ENCODE measurements around the gene CFAP74. TPM values are rescaled to one million over a fixed set of nuclear protein-coding genes. Genes with fewer than 3 reads are reported as not detected.

Gene CFAP74
- polyA plus RNA-seq, 1 donor from 2014 or later, result 0.22 TPM

- H3K4me2 ChIP-seq (ENCODE audit: low read length), result no peak overlapping the region
- H3K36me3 ChIP-seq (ENCODE audit: insufficient read depth, low read length), result no peaks in the 10 kb centered on the region
- no peak overlapping the region for H2AFZ ChIP-seq (ENCODE audit: low read depth, low read length)
- H3K79me2 ChIP-seq (replicated peaks; ENCODE audit: insufficient read depth, low read length), result no peaks in the 10 kb centered on the region
- no peaks in the 10 kb centered on the region for H3K9me2 ChIP-seq (ENCODE audit: insufficient read depth, low read length)
- no peaks in the 10 kb centered on the region for H3F3A ChIP-seq (ENCODE audit: insufficient read depth, low read length, poor library complexity, severe bottlenecking)
- H3K27ac ChIP-seq (ENCODE audit: low read length), result no peak overlapping the region
- no peaks in the 10 kb centered on the region for H3K27me3 ChIP-seq (ENCODE audit: insufficient read depth, low read depth, low read length)
- no peak overlapping the region for H3K4me3 ChIP-seq (ENCODE audit: low read length)
- no peaks in the 10 kb centered on the region for H4K20me1 ChIP-seq (ENCODE audit: insufficient read depth)
- H3K9ac ChIP-seq (ENCODE audit: low read length), result no peak overlapping the region
- no peaks in the 10 kb centered on the region for H3K9me3 ChIP-seq (ENCODE audit: low read length)
- TF ChIP-seq RAD21 (conservative IDR thresholded peaks at IDR 0.05) (no peak), EP300 (conservative IDR thresholded peaks at IDR 0.05; ENCODE audit: poor library complexity, severe bottlenecking) (no peak), MXI1 (conservative IDR thresholded peaks at IDR 0.05; ENCODE audit: poor library complexity, severe bottlenecking) (no peak), POLR2AphosphoS5 (IDR thresholded peaks at IDR 0.05) (no peak), SMC3 (conservative IDR thresholded peaks at IDR 0.05; ENCODE audit: poor library complexity) (no peak), TAF1 (IDR thresholded peaks at IDR 0.05; ENCODE audit: low read depth) (no peak), EZH2 (IDR thresholded peaks at IDR 0.05; ENCODE audit: borderline replicate concordance, insufficient read depth, low read length, poor library complexity, severe bottlenecking) (no peak), CTCF (IDR thresholded peaks at IDR 0.05; ENCODE audit: poor library complexity, severe bottlenecking) (no peak)
- TF ChIP-seq, protein P1, sequence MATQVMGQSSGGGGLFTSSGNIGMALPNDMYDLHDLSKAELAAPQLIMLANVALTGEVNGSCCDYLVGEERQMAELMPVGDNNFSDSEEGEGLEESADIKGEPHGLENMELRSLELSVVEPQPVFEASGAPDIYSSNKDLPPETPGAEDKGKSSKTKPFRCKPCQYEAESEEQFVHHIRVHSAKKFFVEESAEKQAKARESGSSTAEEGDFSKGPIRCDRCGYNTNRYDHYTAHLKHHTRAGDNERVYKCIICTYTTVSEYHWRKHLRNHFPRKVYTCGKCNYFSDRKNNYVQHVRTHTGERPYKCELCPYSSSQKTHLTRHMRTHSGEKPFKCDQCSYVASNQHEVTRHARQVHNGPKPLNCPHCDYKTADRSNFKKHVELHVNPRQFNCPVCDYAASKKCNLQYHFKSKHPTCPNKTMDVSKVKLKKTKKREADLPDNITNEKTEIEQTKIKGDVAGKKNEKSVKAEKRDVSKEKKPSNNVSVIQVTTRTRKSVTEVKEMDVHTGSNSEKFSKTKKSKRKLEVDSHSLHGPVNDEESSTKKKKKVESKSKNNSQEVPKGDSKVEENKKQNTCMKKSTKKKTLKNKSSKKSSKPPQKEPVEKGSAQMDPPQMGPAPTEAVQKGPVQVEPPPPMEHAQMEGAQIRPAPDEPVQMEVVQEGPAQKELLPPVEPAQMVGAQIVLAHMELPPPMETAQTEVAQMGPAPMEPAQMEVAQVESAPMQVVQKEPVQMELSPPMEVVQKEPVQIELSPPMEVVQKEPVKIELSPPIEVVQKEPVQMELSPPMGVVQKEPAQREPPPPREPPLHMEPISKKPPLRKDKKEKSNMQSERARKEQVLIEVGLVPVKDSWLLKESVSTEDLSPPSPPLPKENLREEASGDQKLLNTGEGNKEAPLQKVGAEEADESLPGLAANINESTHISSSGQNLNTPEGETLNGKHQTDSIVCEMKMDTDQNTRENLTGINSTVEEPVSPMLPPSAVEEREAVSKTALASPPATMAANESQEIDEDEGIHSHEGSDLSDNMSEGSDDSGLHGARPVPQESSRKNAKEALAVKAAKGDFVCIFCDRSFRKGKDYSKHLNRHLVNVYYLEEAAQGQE (IDR thresholded peaks at IDR 0.05; ENCODE audit: borderline replicate concordance), result no peak
Observed at GRCh38 chr1:1929102-1929638, 74.4 kb downstream of the CFAP74 start.

- no peaks in the 10 kb centered on the region for H4K20me1 ChIP-seq (ENCODE audit: insufficient read depth)
- no peak overlapping the region for H3K4me3 ChIP-seq (ENCODE audit: low read length)
- no peak overlapping the region for H3K27ac ChIP-seq (ENCODE audit: low read length)
- no peaks in the 10 kb centered on the region for H3K27me3 ChIP-seq (ENCODE audit: insufficient read depth, low read depth, low read length)
- H3K36me3 ChIP-seq (ENCODE audit: insufficient read depth, low read length), result no peaks in the 10 kb centered on the region
- TF ChIP-seq, protein P1 (IDR thresholded peaks at IDR 0.05; ENCODE audit: borderline replicate concordance), result no peak
- TF ChIP-seq POLR2AphosphoS5 (IDR thresholded peaks at IDR 0.05) (no peak), SMC3 (conservative IDR thresholded peaks at IDR 0.05; ENCODE audit: poor library complexity) (no peak), CTCF (IDR thresholded peaks at IDR 0.05; ENCODE audit: poor library complexity, severe bottlenecking) (no peak), MXI1 (conservative IDR thresholded peaks at IDR 0.05; ENCODE audit: poor library complexity, severe bottlenecking) (no peak), EP300 (conservative IDR thresholded peaks at IDR 0.05; ENCODE audit: poor library complexity, severe bottlenecking) (no peak), TAF1 (IDR thresholded peaks at IDR 0.05; ENCODE audit: low read depth) (no peak), EZH2 (IDR thresholded peaks at IDR 0.05; ENCODE audit: borderline replicate concordance, insufficient read depth, low read length, poor library complexity, severe bottlenecking) (no peak), RAD21 (conservative IDR thresholded peaks at IDR 0.05) (no peak)
- H3K9ac ChIP-seq (ENCODE audit: low read length), result no peak overlapping the region
- no peaks in the 10 kb centered on the region for H3K9me3 ChIP-seq (ENCODE audit: low read length)
- H3F3A ChIP-seq (ENCODE audit: insufficient read depth, low read length, poor library complexity, severe bottlenecking), result no peaks in the 10 kb centered on the region
- no peak overlapping the region for H2AFZ ChIP-seq (ENCODE audit: low read depth, low read length)
- no peak overlapping the region for H3K4me2 ChIP-seq (ENCODE audit: low read length)
- H3K79me2 ChIP-seq (replicated peaks; ENCODE audit: insufficient read depth, low read length), result no peaks in the 10 kb centered on the region
- H3K9me2 ChIP-seq (ENCODE audit: insufficient read depth, low read length), result no peaks in the 10 kb centered on the region
Observed at GRCh38 chr1:1928231-1929101, 75.1 kb downstream of the CFAP74 start.

All from neural cell (in vitro differentiated cells).